Endodermal cell (in vitro differentiated cells): ENCODE data around the gene DLG2. TPM values are rescaled to one million over a fixed set of nuclear protein-coding genes. Genes with fewer than 3 reads are reported as not detected.

ENCODE experiments used
- DNase-seq: peaks from one replicate; pipeline ENCODE4 v3.0.0-alpha.2; 2017
- H3K27ac ChIP-seq: 2 replicates; pipeline ENCODE4 v1.5.1; 2013; ENCODE audit warnings: mild to moderate bottlenecking, low read depth, low read length, moderate library complexity
- H3K27me3 ChIP-seq: 2 replicates; pipeline ENCODE4 v1.6.1; 2013; ENCODE audit warnings: mild to moderate bottlenecking, low read length, moderate library complexity; ENCODE audit not compliant: insufficient read depth, control insufficient read depth, poor library complexity, severe bottlenecking
- H3K36me3 ChIP-seq: 2 replicates; pipeline ENCODE4 v1.7.0; 2013; ENCODE audit warnings: mild to moderate bottlenecking, low read length, moderate library complexity; ENCODE audit not compliant: control insufficient read depth, insufficient read depth
- H3K4me1 ChIP-seq: one replicate; pipeline ENCODE4 v1.7.0; 2013; ENCODE audit warnings: low read length; ENCODE audit not compliant: control insufficient read depth, insufficient read depth
- H3K4me3 ChIP-seq: 2 replicates; pipeline ENCODE4 v1.5.1; 2013; ENCODE audit warnings: mild to moderate bottlenecking, low read length, moderate library complexity
- H3K9ac ChIP-seq: 2 replicates; pipeline ENCODE4 v1.6.1; 2013; ENCODE audit warnings: mild to moderate bottlenecking, low read length, moderate library complexity; ENCODE audit not compliant: poor library complexity, severe bottlenecking; ENCODE audit errors: extremely low read depth
- H3K9me3 ChIP-seq: 2 replicates; pipeline ENCODE4 v1.6.1; 2013; ENCODE audit warnings: mild to moderate bottlenecking, low read length, moderate library complexity; ENCODE audit not compliant: control insufficient read depth
- H3K27ac Mint-ChIP-seq: 2 replicates; pipeline ENCODE4 v1.8.0; 2020; ENCODE audit warnings: mixed read lengths
- H3K27me3 Mint-ChIP-seq: 2 replicates; pipeline ENCODE4 v1.8.0; 2021; ENCODE audit warnings: mild to moderate bottlenecking, mixed read lengths; ENCODE audit not compliant: insufficient read depth
- H3K36me3 Mint-ChIP-seq: 2 replicates; pipeline ENCODE4 v1.8.0; 2020; ENCODE audit warnings: low read depth, mixed read lengths
- H3K4me1 Mint-ChIP-seq: 2 replicates; pipeline ENCODE4 v1.8.0; 2020; ENCODE audit warnings: mixed read lengths
- H3K4me3 Mint-ChIP-seq: 2 replicates; pipeline ENCODE4 v1.8.0; 2020; ENCODE audit warnings: mild to moderate bottlenecking, moderate library complexity, mixed read lengths
- H3K9me3 Mint-ChIP-seq: 2 replicates; pipeline ENCODE4 v1.8.0; 2020; ENCODE audit warnings: mild to moderate bottlenecking, mixed read lengths
- WGBS, 2 experiments: methylation state at CpG; one replicate each; pipeline versions ENCODE4 v1.1.5 to v1.1.7; 2013; ENCODE audit warnings: missing lambda C conversion rate in 2 of 2, mixed read lengths in 1 of 2; ENCODE audit not compliant: insufficient coverage in 1 of 2, insufficient read length in 1 of 2; 5-methylcytosine and 5-hydroxymethylcytosine counted together
- total RNA-seq, 2 donors: library from RNA; stranded (reverse); fragmentation: NEBNext Ultra II Directional in 1 of 2; extraction: Animal tissue kit (Norgen Biotek cat#: 25700) in 1 of 2; gene quantifications; 2 replicates in 1 of 2; 3 replicates in 1 of 2; pipeline ENCODE4 v1.2.1, GENCODE V29; 2021
- TF ChIP-seq, protein P1 (sequence below): fragments of 200-600 bp; sonication (generic); conservative IDR thresholded peaks from 2 replicates; pipeline ENCODE4 v1.5.0; 2021; ENCODE audit warnings: antibody characterized with exemption, mild to moderate bottlenecking

The DLG2 gene
- total RNA-seq, 2 donors from 2014 or later = 9.6 to 10.6 TPM

DNA sequence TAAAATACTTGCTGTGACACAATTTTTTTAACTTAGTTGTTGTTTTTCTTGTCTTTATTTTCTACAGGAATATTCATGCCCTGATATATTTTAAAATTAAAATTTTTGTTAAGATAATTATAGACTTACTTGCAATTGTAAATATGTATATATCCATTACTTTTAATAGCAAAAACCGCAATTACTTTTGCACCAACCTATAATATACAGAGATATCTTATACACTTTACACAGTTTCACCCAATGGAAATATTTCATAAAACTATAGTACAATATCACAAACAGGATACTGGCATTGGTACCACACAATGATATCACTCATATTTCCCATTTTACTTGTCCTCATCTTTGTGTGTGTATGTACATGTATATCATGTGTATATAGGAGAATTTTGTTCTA lies 188.8 kb downstream of the DLG2 start:
- H3K36me3 ChIP-seq = no peaks in the 10 kb centered on the region
- 89% methylated on average over 1 of the region's 1 CpG; no CpG with 5 or more reads in 1 of the 2 experiments for WGBS, 2 experiments
- no peak overlapping the region for H3K4me3 Mint-ChIP-seq
- H3K9ac ChIP-seq = no peak overlapping the region
- no peak overlapping the region for H3K27ac ChIP-seq
- no peaks in the 10 kb centered on the region for H3K36me3 Mint-ChIP-seq
- H3K4me1 ChIP-seq = no peaks in the 10 kb centered on the region
- H3K4me1 Mint-ChIP-seq = no peaks in the 10 kb centered on the region
- H3K27ac Mint-ChIP-seq = no peak overlapping the region
- no peaks in the 10 kb centered on the region for H3K27me3 ChIP-seq
- peaks cover 7% of the 10 kb centered on the region for H3K9me3 ChIP-seq
- H3K9me3 Mint-ChIP-seq = peaks cover 32% of the 10 kb centered on the region
- no peak overlapping the region for H3K4me3 ChIP-seq
- DNase-seq = no peak
- H3K27me3 Mint-ChIP-seq = no peaks in the 10 kb centered on the region
- TF ChIP-seq, protein P1, sequence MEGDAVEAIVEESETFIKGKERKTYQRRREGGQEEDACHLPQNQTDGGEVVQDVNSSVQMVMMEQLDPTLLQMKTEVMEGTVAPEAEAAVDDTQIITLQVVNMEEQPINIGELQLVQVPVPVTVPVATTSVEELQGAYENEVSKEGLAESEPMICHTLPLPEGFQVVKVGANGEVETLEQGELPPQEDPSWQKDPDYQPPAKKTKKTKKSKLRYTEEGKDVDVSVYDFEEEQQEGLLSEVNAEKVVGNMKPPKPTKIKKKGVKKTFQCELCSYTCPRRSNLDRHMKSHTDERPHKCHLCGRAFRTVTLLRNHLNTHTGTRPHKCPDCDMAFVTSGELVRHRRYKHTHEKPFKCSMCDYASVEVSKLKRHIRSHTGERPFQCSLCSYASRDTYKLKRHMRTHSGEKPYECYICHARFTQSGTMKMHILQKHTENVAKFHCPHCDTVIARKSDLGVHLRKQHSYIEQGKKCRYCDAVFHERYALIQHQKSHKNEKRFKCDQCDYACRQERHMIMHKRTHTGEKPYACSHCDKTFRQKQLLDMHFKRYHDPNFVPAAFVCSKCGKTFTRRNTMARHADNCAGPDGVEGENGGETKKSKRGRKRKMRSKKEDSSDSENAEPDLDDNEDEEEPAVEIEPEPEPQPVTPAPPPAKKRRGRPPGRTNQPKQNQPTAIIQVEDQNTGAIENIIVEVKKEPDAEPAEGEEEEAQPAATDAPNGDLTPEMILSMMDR = no peak

DNA sequence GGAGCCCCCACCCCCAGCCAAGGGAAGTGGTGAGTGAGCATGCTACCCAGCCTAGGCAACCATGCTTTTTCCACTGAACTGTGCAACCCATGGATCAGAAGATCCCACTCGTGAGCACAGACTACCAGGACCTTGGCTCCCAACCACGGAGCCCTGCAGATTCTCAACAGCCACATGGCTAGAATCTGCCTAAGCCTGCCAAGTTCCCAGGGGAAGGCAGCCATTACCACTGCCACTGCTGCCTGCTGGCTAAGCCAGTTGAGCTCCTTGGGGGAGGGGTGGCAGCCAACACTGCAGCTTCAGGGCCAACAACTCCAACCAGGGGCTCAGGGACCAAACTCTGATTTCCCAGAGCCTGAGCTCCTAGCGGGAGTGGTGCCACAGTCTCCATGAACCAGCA lies 195.8 kb downstream of the DLG2 start:
- Histone ChIP-seq H3K9ac (no peak overlapping the region), H3K27me3 (no peaks in the 10 kb centered on the region), H3K9me3 (no peaks in the 10 kb centered on the region), H3K36me3 (no peaks in the 10 kb centered on the region), H3K4me1 (no peaks in the 10 kb centered on the region), H3K27ac (no peak overlapping the region), H3K4me3 (no peak overlapping the region)
- Mint-ChIP-seq H3K9me3 (peaks cover 34% of the 10 kb centered on the region), H3K4me3 (no peak overlapping the region), H3K27ac (no peak overlapping the region), H3K4me1 (no peaks in the 10 kb centered on the region), H3K27me3 (no peaks in the 10 kb centered on the region), H3K36me3 (no peaks in the 10 kb centered on the region)
- TF ChIP-seq, protein P1 = no peak
- WGBS, 2 experiments = 93 to 100% methylated on average over 3 of the region's 3 CpGs
- DNase-seq = no peak

DNA sequence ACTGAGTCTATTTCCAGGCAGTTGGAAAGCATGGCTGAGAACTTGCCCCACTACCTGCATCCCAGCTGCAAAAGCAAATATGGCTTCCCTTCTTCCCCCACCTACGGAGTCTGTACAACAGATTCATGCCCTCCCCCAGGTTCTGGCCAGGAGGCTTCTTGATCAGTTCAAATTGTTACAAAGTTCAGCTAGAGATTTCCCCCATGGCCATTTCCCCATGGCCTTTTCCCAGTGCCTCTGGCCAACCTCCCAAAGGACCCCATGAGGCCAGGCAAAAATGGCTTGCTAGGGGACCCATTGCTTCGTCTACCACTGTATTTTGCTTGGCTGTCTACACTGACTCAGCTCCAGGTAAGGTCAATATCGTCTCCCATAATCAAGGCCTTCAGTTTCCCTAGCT lies 203.3 kb downstream of the DLG2 start:
- Histone ChIP-seq H3K27me3 (no peaks in the 10 kb centered on the region), H3K27ac (no peak overlapping the region), H3K9me3 (peaks cover 4% of the 10 kb centered on the region), H3K4me3 (no peak overlapping the region), H3K9ac (no peak overlapping the region), H3K4me1 (no peaks in the 10 kb centered on the region), H3K36me3 (no peaks in the 10 kb centered on the region)
- H3K27me3 Mint-ChIP-seq = no peaks in the 10 kb centered on the region
- TF ChIP-seq, protein P1 = no peak
- peaks cover 16% of the 10 kb centered on the region for H3K9me3 Mint-ChIP-seq
- H3K27ac Mint-ChIP-seq = no peak overlapping the region
- DNase-seq = no peak
- no peaks in the 10 kb centered on the region for H3K4me1 Mint-ChIP-seq
- H3K4me3 Mint-ChIP-seq = no peak overlapping the region
- no peaks in the 10 kb centered on the region for H3K36me3 Mint-ChIP-seq
- WGBS, 2 experiments = 87 to 95% methylated on average over 2 to 3 of the region's 3 CpGs
